BE2C (cell line): ENCODE results near the gene DAG1.

Experiments used
- DNase-seq: peaks from one replicate; pipeline ENCODE4 v3.0.0-alpha.2; 2020
- H3K27me3 ChIP-seq: fragments of 250-450 bp; sonication (Bioruptor Pico); 2 replicates; pipeline ENCODE4 v1.5.1; 2020; ENCODE audit warnings: mild to moderate bottlenecking
- H3K36me3 ChIP-seq: fragments of 250-450 bp; sonication (Bioruptor Pico); 2 replicates; pipeline ENCODE4 v1.5.1; 2020; ENCODE audit warnings: mild to moderate bottlenecking
- H3K4me1 ChIP-seq: fragments of 250-450 bp; sonication (Bioruptor Pico); 2 replicates; pipeline ENCODE4 v1.5.1; 2020
- H3K4me3 ChIP-seq: 2 replicates; pipeline ENCODE4 v1.5.1; 2011; ENCODE audit warnings: low read depth, low read length
- H3K9me3 ChIP-seq: fragments of 250-450 bp; sonication (Bioruptor Pico); 2 replicates; pipeline ENCODE4 v1.5.1; 2020
- TF ChIP-seq, protein P1 (sequence below): IDR thresholded peaks from 2 replicates; pipeline ENCODE4 v1.5.1; 2012; ENCODE audit warnings: mild to moderate bottlenecking, low read depth, low read length

Gene DAG1

DNA sequence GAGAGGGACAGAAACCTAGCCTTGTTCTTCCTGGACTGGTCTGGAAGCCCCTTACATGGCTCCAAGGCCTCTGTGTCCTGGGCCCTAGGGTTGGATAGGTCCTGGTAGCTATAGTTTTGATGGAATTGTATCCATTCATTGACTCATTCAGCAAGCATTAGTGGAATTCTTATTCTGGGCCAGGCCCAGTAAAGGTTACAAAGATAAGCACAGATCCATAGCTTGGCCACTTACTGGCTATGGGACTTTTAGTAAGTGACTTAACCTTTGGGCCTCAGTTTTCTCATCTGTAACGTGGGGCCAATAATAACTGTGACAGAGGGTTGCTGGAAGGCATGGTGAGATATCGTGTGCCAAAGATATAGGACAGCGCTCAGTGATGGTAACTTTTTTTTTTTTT is 13.6 kb upstream of the DAG1 start:
- no peak for DNase-seq
- Histone ChIP-seq H3K27me3 (no peaks in the 10 kb centered on the region), H3K36me3 (no peaks in the 10 kb centered on the region), H3K4me3 (no peak overlapping the region), H3K4me1 (peaks cover 5% of the 10 kb centered on the region; the same call in 1 of the 2 replicates), H3K9me3 (no peaks in the 10 kb centered on the region)
- TF ChIP-seq, protein P1, sequence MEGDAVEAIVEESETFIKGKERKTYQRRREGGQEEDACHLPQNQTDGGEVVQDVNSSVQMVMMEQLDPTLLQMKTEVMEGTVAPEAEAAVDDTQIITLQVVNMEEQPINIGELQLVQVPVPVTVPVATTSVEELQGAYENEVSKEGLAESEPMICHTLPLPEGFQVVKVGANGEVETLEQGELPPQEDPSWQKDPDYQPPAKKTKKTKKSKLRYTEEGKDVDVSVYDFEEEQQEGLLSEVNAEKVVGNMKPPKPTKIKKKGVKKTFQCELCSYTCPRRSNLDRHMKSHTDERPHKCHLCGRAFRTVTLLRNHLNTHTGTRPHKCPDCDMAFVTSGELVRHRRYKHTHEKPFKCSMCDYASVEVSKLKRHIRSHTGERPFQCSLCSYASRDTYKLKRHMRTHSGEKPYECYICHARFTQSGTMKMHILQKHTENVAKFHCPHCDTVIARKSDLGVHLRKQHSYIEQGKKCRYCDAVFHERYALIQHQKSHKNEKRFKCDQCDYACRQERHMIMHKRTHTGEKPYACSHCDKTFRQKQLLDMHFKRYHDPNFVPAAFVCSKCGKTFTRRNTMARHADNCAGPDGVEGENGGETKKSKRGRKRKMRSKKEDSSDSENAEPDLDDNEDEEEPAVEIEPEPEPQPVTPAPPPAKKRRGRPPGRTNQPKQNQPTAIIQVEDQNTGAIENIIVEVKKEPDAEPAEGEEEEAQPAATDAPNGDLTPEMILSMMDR = no peak

GRCh38 chr3:49460188-49460890 is 9.7 kb upstream of the DAG1 start:
- Histone ChIP-seq H3K9me3 (no peaks in the 10 kb centered on the region), H3K36me3 (no peaks in the 10 kb centered on the region), H3K4me1 (peaks cover 2% of the 10 kb centered on the region; the same call in 1 of the 2 replicates), H3K27me3 (no peaks in the 10 kb centered on the region), H3K4me3 (no peak overlapping the region)
- TF ChIP-seq, protein P1 = no peak
- no peak for DNase-seq

- peaks cover 6% of the 10 kb centered on the region; the same call in 1 of the 2 replicates for H3K4me1 ChIP-seq
- no peaks in the 10 kb centered on the region for H3K27me3 ChIP-seq
- DNase-seq = no peak
- H3K36me3 ChIP-seq = no peaks in the 10 kb centered on the region
- H3K9me3 ChIP-seq = no peaks in the 10 kb centered on the region
- TF ChIP-seq, protein P1 = no peak
- no peak overlapping the region for H3K4me3 ChIP-seq
Measured at GRCh38 chr3:49460956-49461355, 9.1 kb upstream of the DAG1 start.

DNA sequence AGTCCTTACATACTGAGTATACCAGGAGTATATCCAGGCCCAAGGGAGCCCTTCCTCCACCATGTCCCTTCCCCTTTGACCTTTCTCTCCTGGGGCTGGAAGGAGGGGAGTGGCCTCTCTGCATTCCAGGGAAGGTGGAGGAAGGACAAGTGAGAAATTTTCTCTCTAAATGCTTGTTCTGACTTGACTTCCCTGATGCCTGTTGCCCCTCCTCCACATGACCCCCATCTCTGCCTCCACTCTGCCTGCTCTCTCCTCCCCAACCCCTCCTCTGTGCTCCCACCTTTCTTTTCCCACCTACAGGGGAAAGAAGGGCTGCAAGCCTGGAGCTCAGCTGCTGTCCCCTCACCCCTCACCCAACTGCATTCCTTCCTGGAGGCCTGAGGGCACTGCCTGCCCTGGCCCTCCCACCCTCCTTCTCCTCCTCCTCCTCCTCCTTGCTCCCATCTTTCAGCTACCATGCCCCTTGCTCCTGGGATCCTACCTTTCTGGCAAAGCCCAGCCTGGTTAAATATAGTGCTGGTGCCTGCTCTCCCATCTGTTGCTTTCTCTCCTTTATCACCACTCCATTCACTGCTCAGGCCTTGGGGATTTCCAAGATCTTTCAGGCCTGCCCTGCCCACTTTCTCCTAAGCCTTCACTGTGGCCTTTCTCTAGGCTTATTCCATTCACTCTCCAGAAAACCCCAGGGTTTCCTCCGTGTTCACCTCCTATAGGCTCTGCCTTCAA is 8.5 kb upstream of the DAG1 start:
- TF ChIP-seq, protein P1 = no peak
- H3K4me3 ChIP-seq = no peak overlapping the region
- H3K27me3 ChIP-seq = no peaks in the 10 kb centered on the region
- H3K9me3 ChIP-seq = no peaks in the 10 kb centered on the region
- DNase-seq = no peak
- H3K4me1 ChIP-seq = peaks cover 7% of the 10 kb centered on the region; the same call in 1 of the 2 replicates
- no peaks in the 10 kb centered on the region for H3K36me3 ChIP-seq

- no peak for DNase-seq
- no peaks in the 10 kb centered on the region for H3K9me3 ChIP-seq
- peaks cover 7% of the 10 kb centered on the region; the same call in 1 of the 2 replicates for H3K4me1 ChIP-seq
- no peak overlapping the region for H3K4me3 ChIP-seq
- no peaks in the 10 kb centered on the region for H3K27me3 ChIP-seq
- H3K36me3 ChIP-seq = no peaks in the 10 kb centered on the region
- TF ChIP-seq, protein P1 = no peak
Measured at GRCh38 chr3:49462222-49462621, 7.8 kb upstream of the DAG1 start.
